ENCODE measurements around the gene MAMLD1.

The MAMLD1 gene

GRCh38 chrX:150558424-150558823, 195.3 kb downstream of the MAMLD1 start:
- no peak for DNase-seq (ENCODE audit: extremely low read depth in 1 of 2, low read depth in 1 of 2)

All from stimulated activated CD8-positive, alpha-beta memory T cell treated with anti-CD3 and anti-CD28 coated beads, Interleukin-7, amount 100 ng/mL, for 48 hours (primary cell).